Spleen (tissue), 7 donors: ENCODE measurements around the gene CASP9.

ENCODE experiments used
- POLR2AphosphoS5 ChIP-seq, 3 donors: sonication (generic); formaldehyde crosslinking; IDR thresholded peaks; one replicate each; pipeline ENCODE4 v1.5.1; 2017; ENCODE audit warnings: antibody characterized with exemption in 3 of 3
- TF ChIP-seq, protein P1 (sequence below), 11 experiments: fragments of 200-600 bp in 7 of 11; fragments of 450-650 bp in 4 of 11; sonication (generic) in 4 of 11; IDR thresholded peaks in 8 of 11; conservative IDR thresholded peaks in 3 of 11; 1 replicate in 7 of 11; 2 replicates in 4 of 11; pipeline versions ENCODE4 v1.4.0 to v1.8.0; 2016 to 2021; ENCODE audit warnings: antibody characterized with exemption in 11 of 11, inconsistent platforms in 4 of 11, mild to moderate bottlenecking in 1 of 11
- donor health status: DM: no; HTN: no; CAD: no; lungs with moderate emphysema.
- donor health status: DM: no; HTN: no; CAD: no.
- donor health status: DM: no; HTN: no; CAD: no.

DNA sequence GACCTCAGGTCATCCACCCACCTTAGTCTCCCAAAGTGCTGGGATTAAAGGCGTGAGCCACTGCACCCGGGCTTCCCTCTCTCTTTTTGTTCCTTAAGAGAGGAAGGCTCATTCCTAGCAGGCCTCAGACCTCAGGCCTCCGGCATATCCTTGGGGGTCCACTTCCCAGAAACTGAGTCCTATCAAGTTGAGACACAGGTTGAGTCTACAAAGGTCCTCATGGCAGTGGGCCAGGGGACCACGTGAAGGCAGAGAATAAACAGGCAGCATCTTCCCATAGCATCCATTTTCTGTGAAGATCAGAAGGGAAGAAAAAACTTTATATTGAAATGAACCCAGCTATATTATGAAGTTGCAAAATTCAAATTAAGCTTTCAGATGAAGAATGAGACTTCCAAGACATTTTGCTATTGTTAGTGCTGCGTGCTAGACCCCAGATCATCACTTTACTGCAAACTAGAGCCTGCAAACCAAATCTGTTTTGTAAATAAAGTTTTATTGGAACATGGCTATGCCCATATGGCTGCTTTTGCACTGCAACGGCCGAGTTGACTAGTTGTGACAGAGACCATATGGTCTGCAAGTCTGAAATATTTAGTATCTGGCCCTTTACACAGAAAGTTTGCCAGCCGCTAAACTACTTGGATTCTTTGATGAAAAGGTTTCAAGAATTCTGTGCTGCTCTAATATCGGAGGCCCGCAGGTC is 71.0 kb downstream of the CASP9 start:
- TF ChIP-seq POLR2AphosphoS5 (IDR thresholded peaks at IDR 0.05) = no peak
- TF ChIP-seq, protein P1, sequence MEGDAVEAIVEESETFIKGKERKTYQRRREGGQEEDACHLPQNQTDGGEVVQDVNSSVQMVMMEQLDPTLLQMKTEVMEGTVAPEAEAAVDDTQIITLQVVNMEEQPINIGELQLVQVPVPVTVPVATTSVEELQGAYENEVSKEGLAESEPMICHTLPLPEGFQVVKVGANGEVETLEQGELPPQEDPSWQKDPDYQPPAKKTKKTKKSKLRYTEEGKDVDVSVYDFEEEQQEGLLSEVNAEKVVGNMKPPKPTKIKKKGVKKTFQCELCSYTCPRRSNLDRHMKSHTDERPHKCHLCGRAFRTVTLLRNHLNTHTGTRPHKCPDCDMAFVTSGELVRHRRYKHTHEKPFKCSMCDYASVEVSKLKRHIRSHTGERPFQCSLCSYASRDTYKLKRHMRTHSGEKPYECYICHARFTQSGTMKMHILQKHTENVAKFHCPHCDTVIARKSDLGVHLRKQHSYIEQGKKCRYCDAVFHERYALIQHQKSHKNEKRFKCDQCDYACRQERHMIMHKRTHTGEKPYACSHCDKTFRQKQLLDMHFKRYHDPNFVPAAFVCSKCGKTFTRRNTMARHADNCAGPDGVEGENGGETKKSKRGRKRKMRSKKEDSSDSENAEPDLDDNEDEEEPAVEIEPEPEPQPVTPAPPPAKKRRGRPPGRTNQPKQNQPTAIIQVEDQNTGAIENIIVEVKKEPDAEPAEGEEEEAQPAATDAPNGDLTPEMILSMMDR (IDR thresholded peaks at IDR 0.05 in 8 of 11, conservative IDR thresholded peaks at IDR 0.05 in 3 of 11) = no peak
